Lower leg skin (tissue), 4 donors: ENCODE results near the gene MAP1B. TPM values are rescaled to one million over a fixed set of nuclear protein-coding genes. Genes with fewer than 3 reads are reported as not detected.
A peak's percentile ranks its signal among the peaks of the same experiment; 100 is the strongest.

ENCODE experiments used
- DNase-seq, 2 donors: peaks; one replicate each; pipeline ENCODE4 v3.0.0-alpha.2; 2019; ENCODE audit warnings: low spot score in 2 of 2
- H3K4me3 ChIP-seq: fragments of 200-600 bp; sonication (generic); 2 replicates; pipeline ENCODE4 v1.5.1; 2017; ENCODE audit warnings: mild to moderate bottlenecking, low read depth; ENCODE audit not compliant: poor library complexity, severe bottlenecking
- CTCF ChIP-seq, 3 donors: fragments of 450-650 bp; IDR thresholded peaks; one replicate each; pipeline ENCODE4 v1.5.1; 2016; ENCODE audit warnings: antibody characterized with exemption in 3 of 3, mild to moderate bottlenecking in 3 of 3, moderate library complexity in 2 of 3
- POLR2A ChIP-seq, 2 donors: fragments of 450-650 bp; IDR thresholded peaks; one replicate each; pipeline ENCODE4 v1.6.1; 2016 to 2017; ENCODE audit warnings: antibody characterized with exemption in 2 of 2, mild to moderate bottlenecking in 1 of 2, moderate library complexity in 1 of 2
- WGBS, 2 donors: methylation state at CpG; one replicate each; pipeline ENCODE4 v1.1.5; 2018; 5-methylcytosine and 5-hydroxymethylcytosine counted together
- intact Hi-C: fragments of 100-400 bp; cut with DNase I; formaldehyde crosslinking; loops from one replicate; pipeline ENCODE4 v1.15.0; 2023; ENCODE audit warnings: low total_unique reads
- total RNA-seq, 4 donors: library from RNA; depleted of rRNA; stranded (reverse); fragments of >200 nt; gene quantifications; one replicate each; pipeline ENCODE4 v1.1.0, GENCODE V29; 2016

MAP1B gene
- total RNA-seq, 4 donors from 2014 or later: 26.3 to 218 (median 73.9) TPM

GRCh38 chr5:72107901-72108201 lies 576 bp downstream of the MAP1B start:
- intact Hi-C loops: no loop called here
- H3K4me3 ChIP-seq: peak overlapping the region; percentile 69
- 0 to 1% methylated on average over 11 of the region's 11 CpGs for WGBS, 2 donors
- DNase-seq: no peak
- TF ChIP-seq CTCF (IDR thresholded peaks at IDR 0.05) (no peak), POLR2A (IDR thresholded peaks at IDR 0.05) (no peak)

GRCh38 chr5:72108202-72109061 lies 1.2 kb downstream of the MAP1B start:
- no peak for TF ChIP-seq CTCF (IDR thresholded peaks at IDR 0.05)
- no peak for TF ChIP-seq POLR2A (IDR thresholded peaks at IDR 0.05)
- DNase-seq: peak; percentile 65 to 95
- intact Hi-C loops: no loop called here

GRCh38 chr5:72109062-72109411 lies 1.8 kb downstream of the MAP1B start:
- intact Hi-C loops: no loop called here
- peak overlapping the region; percentile 69 for H3K4me3 ChIP-seq
- TF ChIP-seq CTCF (IDR thresholded peaks at IDR 0.05) (no peak), POLR2A (IDR thresholded peaks at IDR 0.05) (no peak)
- no peak for DNase-seq
- WGBS, 2 donors: 1 to 3% methylated on average over 2 of the region's 2 CpGs

More at GRCh38 chr5:72108202-72109061, 1.2 kb downstream of the MAP1B start:
- peak overlapping the region; percentile 69 for H3K4me3 ChIP-seq
- 0 to 1% methylated on average over 36 to 41 of the region's 72 CpGs for WGBS, 2 donors

GRCh38 chr5:72109625-72110024 lies 2.4 kb downstream of the MAP1B start:
- WGBS, 2 donors: 65 to 71% methylated on average over 10 of the region's 10 CpGs
- H3K4me3 ChIP-seq: no peak overlapping the region
- TF ChIP-seq CTCF (IDR thresholded peaks at IDR 0.05) (no peak), POLR2A (IDR thresholded peaks at IDR 0.05) (no peak)
- no peak for DNase-seq
- intact Hi-C loops: no loop called here

- no peak for TF ChIP-seq CTCF (IDR thresholded peaks at IDR 0.05)
- no peak for TF ChIP-seq POLR2A (IDR thresholded peaks at IDR 0.05)
- H3K4me3 ChIP-seq: peak overlapping the region; percentile 11
- intact Hi-C loops: no loop called here
- no peak for DNase-seq
- 57 to 68% methylated on average over 9 of the region's 9 CpGs for WGBS, 2 donors
Measured at GRCh38 chr5:72110394-72111013, 3.2 kb downstream of the MAP1B start.
